ENCODE results near the gene MYL7. TPM values are rescaled to one million over a fixed set of nuclear protein-coding genes. Genes with fewer than 3 reads are reported as not detected.
"Not testable (repeated sequence)": the region's sequence is repeated elsewhere in the genome, so short reads cannot be mapped to it uniquely, and the experiment has no call there.

MYL7 gene, protein sequence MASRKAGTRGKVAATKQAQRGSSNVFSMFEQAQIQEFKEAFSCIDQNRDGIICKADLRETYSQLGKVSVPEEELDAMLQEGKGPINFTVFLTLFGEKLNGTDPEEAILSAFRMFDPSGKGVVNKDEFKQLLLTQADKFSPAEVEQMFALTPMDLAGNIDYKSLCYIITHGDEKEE
- 10 to 100 TPM in 1 of 3 donors, under 1 TPM in 2; 0.15 to 57.8 (median 0.18) TPM for polyA plus RNA-seq

- no peak within 1 kb of the TSS for H3K27ac ChIP-seq (ENCODE audit: low read depth, low read length)
- 77 to 87% (median 87%) methylated on average over 6 of the region's 6 CpGs for whole genome bisulfite sequencing, 3 donors
Measured at GRCh38 chr7:44141221-44141850, at the start of gene MYL7. TSS of gene MYL7 (minus strand) at chr7:44141332. CDS start at chr7:44141305, 27 bp downstream.

GRCh38 chr7:44189993-44190872, 49.1 kb upstream of the MYL7 start:
- H3K27ac ChIP-seq (ENCODE audit: low read depth, low read length): no peak overlapping the region
- 75 to 86% (median 83%) methylated on average over 14 of the region's 14 CpGs for WGBS, 3 donors

GRCh38 chr7:44189286-44189992, 48.3 kb upstream of the MYL7 start, which contains the start of gene GCK:
TSS of gene GCK (minus strand) at chr7:44189439. CDS start at chr7:44188953, 486 bp downstream.
- 81 to 86% (median 82%) methylated on average over 11 of the region's 11 CpGs for WGBS, 3 donors
- no peak within 1 kb of the TSS for H3K27ac ChIP-seq (ENCODE audit: low read depth, low read length)

DNA sequence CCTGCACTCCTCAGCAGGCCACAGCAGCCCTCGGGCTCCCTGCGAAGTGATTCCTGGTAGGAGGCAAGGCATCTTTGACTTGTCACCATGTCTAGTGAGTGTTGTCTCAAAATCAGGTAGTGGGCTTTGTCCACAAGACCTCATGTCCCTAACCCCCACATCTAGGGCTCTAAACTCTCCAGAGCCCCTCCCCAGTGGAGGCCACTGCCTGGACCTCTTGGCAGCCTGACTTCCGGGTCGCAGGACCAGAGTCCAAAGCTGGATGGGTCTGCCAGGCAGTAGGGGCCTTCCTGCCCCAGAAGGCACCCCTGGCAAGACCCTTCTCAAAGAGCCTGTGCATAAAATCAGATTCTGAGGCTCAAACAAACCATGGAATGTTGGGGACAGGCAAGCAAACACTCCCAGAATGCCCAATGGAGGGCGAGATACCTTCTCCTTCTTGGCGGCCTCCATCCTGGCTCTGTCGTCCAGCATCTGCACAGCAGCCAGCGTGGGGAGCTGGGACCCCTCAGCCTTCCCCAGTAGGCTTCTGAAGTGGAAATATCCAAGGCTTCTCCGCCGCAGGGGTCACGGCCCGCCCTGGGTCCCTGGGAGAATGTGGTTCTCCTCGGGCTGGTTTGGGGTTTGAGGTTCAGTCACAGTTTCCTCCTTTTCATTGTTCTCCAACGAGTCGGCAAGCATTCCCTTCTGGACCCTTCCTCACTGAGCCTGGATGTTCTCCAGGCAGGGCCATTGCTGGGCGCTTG, 47.5 kb upstream of the MYL7 start:
- no peak overlapping the region for H3K27ac ChIP-seq (ENCODE audit: low read depth, low read length)
- WGBS, 3 donors: 73 to 84% (median 82%) methylated on average over 16 of the region's 16 CpGs

- 53 to 68% (median 59%) methylated on average over 9 of the region's 9 CpGs for WGBS, 3 donors
- H3K27ac ChIP-seq (ENCODE audit: low read depth, low read length): no peak overlapping the region
Measured at GRCh38 chr7:44187636-44188416, 46.7 kb upstream of the MYL7 start.

DNA sequence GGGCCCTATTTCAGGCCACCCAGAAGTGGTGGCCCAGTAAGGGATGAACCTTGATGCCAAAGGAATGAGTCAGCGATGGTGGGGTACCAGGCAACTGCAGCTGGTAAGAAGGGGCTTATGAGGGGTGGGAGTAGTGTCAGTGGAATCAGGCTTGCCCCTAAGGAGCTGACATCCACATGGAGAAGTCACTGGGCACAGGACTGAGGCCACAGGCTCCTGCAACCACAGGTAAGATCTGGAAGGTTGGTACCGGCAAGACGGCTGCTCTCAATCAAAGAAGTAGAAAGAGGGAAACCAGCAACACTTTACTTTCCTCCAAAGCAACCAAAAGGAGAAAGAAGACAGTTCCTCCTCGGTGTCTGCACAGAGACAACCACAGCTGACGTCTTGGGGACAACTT, 45.6 kb upstream of the MYL7 start:
- no peak overlapping the region for H3K27ac ChIP-seq (ENCODE audit: low read depth, low read length)
- 75 to 77% (median 75%) methylated on average over 5 of the region's 5 CpGs for WGBS, 3 donors

- H3K27ac ChIP-seq (ENCODE audit: low read depth, low read length): no peak overlapping the region
- 78 to 89% (median 88%) methylated on average over 5 of the region's 5 CpGs for WGBS, 3 donors
Measured at GRCh38 chr7:44185729-44186128, 44.6 kb upstream of the MYL7 start.

DNA sequence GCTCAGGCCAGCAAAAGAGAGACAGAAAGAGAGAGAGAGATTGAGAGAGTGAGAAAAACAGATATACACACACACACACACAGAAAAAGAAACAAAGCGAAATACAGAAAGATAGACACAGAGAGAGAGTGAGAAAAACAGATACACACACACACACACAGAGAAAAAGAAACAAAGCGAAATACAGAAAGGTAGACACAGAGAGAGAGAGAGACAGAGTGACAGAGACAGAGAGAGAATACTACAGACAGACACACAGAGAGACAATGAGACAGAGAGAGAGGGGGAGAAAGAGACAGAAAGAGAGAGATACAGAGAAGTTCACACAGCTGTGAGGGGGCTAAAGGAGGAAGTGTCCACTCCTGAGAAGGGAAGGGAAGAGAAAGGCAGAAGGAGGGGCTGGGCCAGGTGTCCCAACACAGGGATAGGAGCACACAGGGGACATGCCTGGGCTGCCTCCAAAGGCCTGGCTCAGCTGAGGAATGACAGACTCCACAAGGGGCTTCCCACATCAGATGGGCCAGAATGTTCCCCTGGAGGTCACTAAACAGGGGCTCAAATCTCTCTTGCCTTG, 43.8 kb upstream of the MYL7 start:
- no peak overlapping the region for H3K27ac ChIP-seq (ENCODE audit: low read depth, low read length)
- 82 to 96% (median 88%) methylated on average over 2 of the region's 2 CpGs for WGBS, 3 donors

DNA sequence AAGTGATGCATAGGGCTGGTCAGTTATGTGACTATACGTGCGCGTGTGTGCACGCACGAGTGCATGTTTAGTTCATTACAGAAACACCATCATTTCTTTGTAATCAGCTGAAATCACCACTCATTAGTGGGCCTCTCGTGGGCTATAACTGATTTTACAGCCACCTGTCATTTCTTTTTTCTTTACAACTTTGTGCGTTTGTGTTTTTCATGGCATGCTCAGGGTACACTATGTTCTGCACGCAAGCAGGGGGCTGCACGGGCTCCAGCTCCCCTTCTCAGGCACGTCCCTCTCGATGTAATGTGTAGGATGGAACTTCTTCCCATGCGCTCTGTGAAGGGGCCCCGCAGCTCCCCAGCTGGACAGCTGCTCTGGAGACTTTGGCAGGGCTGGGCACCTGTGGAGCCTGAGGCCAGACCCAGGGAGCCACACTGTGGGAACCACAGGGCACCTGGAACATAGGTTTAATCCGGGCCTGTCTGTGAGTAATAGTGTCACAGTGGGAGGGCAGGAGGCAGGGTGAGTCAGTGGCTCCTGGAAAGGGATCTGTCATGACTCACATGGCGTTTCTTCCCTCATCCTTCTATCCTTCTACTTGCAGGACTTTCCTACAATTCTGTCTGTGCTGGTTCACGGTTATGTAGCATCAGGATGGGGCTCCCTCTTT, 43.2 kb upstream of the MYL7 start:
- WGBS, 3 donors: 66 to 74% (median 67%) methylated on average over 16 of the region's 16 CpGs
- no peak overlapping the region for H3K27ac ChIP-seq (ENCODE audit: low read depth, low read length)

GRCh38 chr7:44183386-44183785, 42.3 kb upstream of the MYL7 start:
- WGBS, 3 donors: 35 to 44% (median 37%) methylated on average over 2 of the region's 2 CpGs
- no peak overlapping the region for H3K27ac ChIP-seq (ENCODE audit: low read depth, low read length)

GRCh38 chr7:44182827-44183226, 41.7 kb upstream of the MYL7 start:
- no peak overlapping the region for H3K27ac ChIP-seq (ENCODE audit: low read depth, low read length)
- 76 to 92% (median 79%) methylated on average over 5 of the region's 5 CpGs for WGBS, 3 donors

- WGBS, 3 donors: 59 to 69% (median 62%) methylated on average over 3 of the region's 3 CpGs
Measured at GRCh38 chr7:44180631-44181030, 39.5 kb upstream of the MYL7 start.

DNA sequence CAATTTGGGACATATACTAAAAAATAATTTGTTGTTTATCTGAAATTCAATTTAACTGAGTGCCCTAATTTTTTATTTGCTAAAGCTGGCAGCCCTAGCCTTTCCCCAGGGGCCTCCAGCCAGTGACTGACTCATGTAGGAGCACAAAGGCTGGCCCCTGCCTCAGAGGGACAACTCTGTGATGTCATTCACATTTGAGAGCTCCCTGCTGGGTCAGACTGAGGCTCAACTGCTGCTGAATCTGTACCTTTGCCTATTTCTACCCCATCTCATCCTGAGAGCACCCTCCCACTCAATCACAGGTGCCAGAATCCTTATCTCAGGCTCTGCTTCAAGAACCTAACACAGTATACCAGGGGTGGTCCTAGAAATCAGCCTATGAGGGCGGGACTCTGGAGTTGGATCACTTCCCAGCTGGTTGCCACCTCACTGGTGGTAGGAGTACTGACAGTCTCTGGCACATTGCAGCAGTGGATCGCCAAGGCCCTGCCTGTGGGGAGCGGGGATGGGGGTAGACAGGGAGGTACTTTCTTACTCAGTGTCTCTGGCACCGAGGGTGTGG, 36.5 kb upstream of the MYL7 start:
- 63 to 76% (median 74%) methylated on average over 4 of the region's 4 CpGs for WGBS, 3 donors
- H3K27ac ChIP-seq (ENCODE audit: low read depth, low read length): no peak overlapping the region

More at GRCh38 chr7:44180631-44181030, 39.5 kb upstream of the MYL7 start:
- no peak overlapping the region for H3K27ac ChIP-seq (ENCODE audit: low read depth, low read length)

DNA sequence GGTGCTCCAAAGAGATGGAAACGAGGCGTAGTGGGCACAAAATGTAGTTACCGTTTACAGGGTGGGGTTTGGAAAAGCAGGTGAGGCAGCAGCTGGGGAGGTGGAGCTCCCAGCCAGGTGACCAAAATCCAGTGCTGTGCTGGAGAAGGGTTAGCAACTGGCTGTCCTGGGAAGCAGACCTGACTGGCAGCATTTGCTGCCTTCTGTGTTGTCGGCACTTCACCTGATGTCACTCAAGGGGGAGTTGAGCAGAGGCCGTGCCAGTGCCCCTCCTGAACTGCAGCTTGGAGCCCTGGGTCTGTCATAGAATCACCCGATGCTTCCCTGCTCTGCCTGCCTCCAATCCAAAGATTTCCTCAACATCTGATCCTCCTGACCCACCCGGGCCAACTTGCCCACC, 35.4 kb upstream of the MYL7 start:
- 70 to 82% (median 79%) methylated on average over 7 of the region's 7 CpGs for WGBS, 3 donors
- H3K27ac ChIP-seq (ENCODE audit: low read depth, low read length): no peak overlapping the region

- WGBS, 3 donors: 66 to 89% (median 77%) methylated on average over 3 of the region's 3 CpGs
- no peak overlapping the region for H3K27ac ChIP-seq (ENCODE audit: low read depth, low read length)
Measured at GRCh38 chr7:44175730-44176129, 34.6 kb upstream of the MYL7 start.

- 69 to 73% (median 70%) methylated on average over 1 of the region's 1 CpG for WGBS, 3 donors
- not testable (repeated sequence) for H3K27ac ChIP-seq (ENCODE audit: low read depth, low read length)
Measured at GRCh38 chr7:44174694-44174948, 33.5 kb upstream of the MYL7 start.
